Right lobe of liver (tissue), 4 donors: Measurements from ENCODE around the gene TMEM272.

Source experiments
- POLR2A ChIP-seq: fragments of 450-650 bp; IDR thresholded peaks from one replicate; pipeline ENCODE4 v1.6.1; 2017; ENCODE audit warnings: antibody characterized with exemption, mild to moderate bottlenecking
- TF ChIP-seq, protein P1 (sequence below), 4 donors: fragments of 200-600 bp in 3 of 4; fragments of 450-650 bp in 1 of 4; IDR thresholded peaks; one replicate each; pipeline versions ENCODE4 v1.5.1 to v1.8.0; 2016 to 2022; ENCODE audit warnings: antibody characterized with exemption in 4 of 4, mild to moderate bottlenecking in 2 of 4
- donor health status: DM: no; HTN: no; CAD: no.
- donor health status: DM: no; HTN: no; CAD: no.
- donor health status: DM: no; HTN: yes; CAD: no.

DNA sequence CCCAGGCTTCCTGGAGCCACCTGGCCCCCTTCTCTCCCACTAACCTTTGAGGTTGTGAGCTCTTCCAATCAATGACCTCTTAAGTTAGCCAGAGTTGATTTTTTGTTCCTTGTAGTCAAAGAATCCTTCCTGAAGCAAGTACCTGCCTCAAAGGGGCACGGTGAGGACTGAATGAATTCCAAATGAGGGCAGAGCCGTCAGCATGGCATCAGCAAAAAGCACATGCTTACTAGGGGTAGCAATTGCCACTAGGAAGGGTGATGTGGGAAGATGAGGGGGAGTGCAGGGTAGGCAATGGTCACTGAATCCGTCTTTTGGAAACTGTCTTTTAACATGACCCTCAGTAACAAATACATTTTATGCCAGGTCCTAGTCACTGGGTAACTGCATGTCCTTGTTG lies 25.4 kb downstream of the TMEM272 start:
- TF ChIP-seq, protein P1, sequence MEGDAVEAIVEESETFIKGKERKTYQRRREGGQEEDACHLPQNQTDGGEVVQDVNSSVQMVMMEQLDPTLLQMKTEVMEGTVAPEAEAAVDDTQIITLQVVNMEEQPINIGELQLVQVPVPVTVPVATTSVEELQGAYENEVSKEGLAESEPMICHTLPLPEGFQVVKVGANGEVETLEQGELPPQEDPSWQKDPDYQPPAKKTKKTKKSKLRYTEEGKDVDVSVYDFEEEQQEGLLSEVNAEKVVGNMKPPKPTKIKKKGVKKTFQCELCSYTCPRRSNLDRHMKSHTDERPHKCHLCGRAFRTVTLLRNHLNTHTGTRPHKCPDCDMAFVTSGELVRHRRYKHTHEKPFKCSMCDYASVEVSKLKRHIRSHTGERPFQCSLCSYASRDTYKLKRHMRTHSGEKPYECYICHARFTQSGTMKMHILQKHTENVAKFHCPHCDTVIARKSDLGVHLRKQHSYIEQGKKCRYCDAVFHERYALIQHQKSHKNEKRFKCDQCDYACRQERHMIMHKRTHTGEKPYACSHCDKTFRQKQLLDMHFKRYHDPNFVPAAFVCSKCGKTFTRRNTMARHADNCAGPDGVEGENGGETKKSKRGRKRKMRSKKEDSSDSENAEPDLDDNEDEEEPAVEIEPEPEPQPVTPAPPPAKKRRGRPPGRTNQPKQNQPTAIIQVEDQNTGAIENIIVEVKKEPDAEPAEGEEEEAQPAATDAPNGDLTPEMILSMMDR (IDR thresholded peaks at IDR 0.05): no peak
- TF ChIP-seq POLR2A: no peak
